Peyer's patch (tissue), 4 donors: ENCODE measurements around the gene TTC34.

Source experiments
- POLR2A ChIP-seq, 2 donors: fragments of 450-650 bp; IDR thresholded peaks; one replicate each; pipeline ENCODE4 v1.5.1; 2017; ENCODE audit warnings: antibody characterized with exemption in 2 of 2, mild to moderate bottlenecking in 2 of 2, moderate library complexity in 2 of 2
- TF ChIP-seq, protein P1 (sequence below), 6 experiments: fragments of 450-650 bp in 4 of 6; fragments of 200-600 bp in 2 of 6; sonication (generic) in 1 of 6; IDR thresholded peaks; one replicate each; pipeline ENCODE4 v1.5.1; 2017 to 2019; ENCODE audit warnings: antibody characterized with exemption in 6 of 6, mild to moderate bottlenecking in 3 of 6, moderate library complexity in 1 of 6

GRCh38 chr1:2617971-2618470 is 183.5 kb downstream of the TTC34 start:
- TF ChIP-seq, protein P1, sequence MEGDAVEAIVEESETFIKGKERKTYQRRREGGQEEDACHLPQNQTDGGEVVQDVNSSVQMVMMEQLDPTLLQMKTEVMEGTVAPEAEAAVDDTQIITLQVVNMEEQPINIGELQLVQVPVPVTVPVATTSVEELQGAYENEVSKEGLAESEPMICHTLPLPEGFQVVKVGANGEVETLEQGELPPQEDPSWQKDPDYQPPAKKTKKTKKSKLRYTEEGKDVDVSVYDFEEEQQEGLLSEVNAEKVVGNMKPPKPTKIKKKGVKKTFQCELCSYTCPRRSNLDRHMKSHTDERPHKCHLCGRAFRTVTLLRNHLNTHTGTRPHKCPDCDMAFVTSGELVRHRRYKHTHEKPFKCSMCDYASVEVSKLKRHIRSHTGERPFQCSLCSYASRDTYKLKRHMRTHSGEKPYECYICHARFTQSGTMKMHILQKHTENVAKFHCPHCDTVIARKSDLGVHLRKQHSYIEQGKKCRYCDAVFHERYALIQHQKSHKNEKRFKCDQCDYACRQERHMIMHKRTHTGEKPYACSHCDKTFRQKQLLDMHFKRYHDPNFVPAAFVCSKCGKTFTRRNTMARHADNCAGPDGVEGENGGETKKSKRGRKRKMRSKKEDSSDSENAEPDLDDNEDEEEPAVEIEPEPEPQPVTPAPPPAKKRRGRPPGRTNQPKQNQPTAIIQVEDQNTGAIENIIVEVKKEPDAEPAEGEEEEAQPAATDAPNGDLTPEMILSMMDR (IDR thresholded peaks at IDR 0.05), result no peak
- no peak for TF ChIP-seq POLR2A (IDR thresholded peaks at IDR 0.05)
